ENCODE results near the gene PRKCZ. TPM values are rescaled to one million over a fixed set of nuclear protein-coding genes. Genes with fewer than 3 reads are reported as not detected.

The PRKCZ gene
- total and polyA plus RNA-seq, 9 of the 15 experiments (the other 6 are each of a cell fraction or from before 2014, with no cell fraction given) = 0.07 to 3.1 (median 1.3) TPM

DNA sequence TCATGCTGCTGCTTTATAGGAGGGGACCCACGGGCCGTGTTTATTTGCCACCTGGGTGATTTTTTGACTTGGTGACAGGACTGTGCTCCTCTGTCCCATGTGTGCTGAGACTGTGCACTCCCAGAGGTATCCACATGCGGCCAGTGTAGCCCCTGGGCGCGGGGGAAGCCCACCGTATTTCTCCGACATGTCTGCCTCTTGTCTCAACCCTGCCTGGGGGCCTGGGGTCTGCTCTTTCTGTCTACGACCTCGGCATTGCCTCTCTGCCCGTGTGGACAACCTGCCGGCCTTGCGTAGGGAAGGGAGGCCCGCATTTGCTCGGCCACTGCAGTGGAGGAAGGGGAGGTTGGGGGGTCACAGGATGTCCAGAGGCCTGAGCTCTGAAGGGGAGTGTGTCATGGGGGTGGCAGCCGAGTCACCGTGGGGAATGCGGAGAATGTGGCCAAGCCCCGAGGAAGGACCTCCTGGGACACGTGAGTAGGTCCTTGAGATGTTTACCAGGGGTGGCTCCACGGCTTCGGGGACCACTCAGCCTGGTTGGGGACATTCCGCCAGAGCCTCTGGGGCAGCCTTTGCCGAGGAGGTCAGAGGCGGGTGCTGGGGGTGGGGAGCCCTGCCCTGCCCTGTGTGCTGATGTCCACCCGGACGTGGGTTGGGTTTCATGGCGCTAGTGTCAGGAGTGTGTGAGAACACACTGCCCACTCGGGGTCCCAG lies 11.0 kb downstream of the PRKCZ start:
- ChIA-PET POLR2A (no interaction called here), CTCF (ENCODE audit: low intra/inter-chr PET ratio) (no interaction called here)
- Histone ChIP-seq H4K20me1 (replicated peaks; ENCODE audit: control insufficient read depth, insufficient read depth, low read length) (0 out of 2 replicates have a peak, but pooled peaks cover 5% of the 10 kb centered on the region), H3K79me2 (ENCODE audit: control insufficient read depth, insufficient read depth, low read length) (no peaks in the 10 kb centered on the region), H2AFZ (ENCODE audit: low read depth, low read length) (no peak overlapping the region), H3K27ac (ENCODE audit: extremely low read depth, low read depth, low read length) (no peak overlapping the region), H3K36me3 (ENCODE audit: control insufficient read depth, insufficient read depth, low read length) (no peaks in the 10 kb centered on the region), H3K27me3 (ENCODE audit: control insufficient read depth in 2 of 2, insufficient read depth in 2 of 2, low read length in 2 of 2) (peaks cover 47 to 58% of the 10 kb centered on the region in 2 experiments), H3K9me1 (ENCODE audit: control insufficient read depth, insufficient read depth, low read length) (peaks cover 2% of the 10 kb centered on the region), H3K9ac (ENCODE audit: insufficient read depth in 1 of 2, low read depth in 2 of 2, low read length in 2 of 2) (no peak overlapping the region), H3K9me3 (replicated peaks; ENCODE audit: control insufficient read depth, insufficient read depth, low read depth, low read length) (no peaks in the 10 kb centered on the region), H3K4me1 (replicated peaks in 1 of 2; ENCODE audit: control insufficient read depth in 2 of 2, insufficient read depth in 2 of 2, low read length in 2 of 2) (peaks cover 0 to 25% of the 10 kb centered on the region in 2 experiments; a peak in 2 of 5 replicates), H3K4me3 (no peak overlapping the region), H3K4me2 (ENCODE audit: insufficient read depth, low read length) (no peak overlapping the region)
- intact Hi-C loops (cut with micrococcal nuclease) (no loop called here), in situ Hi-C loops (cut with MboI) (no loop called here)
- ATAC-seq = peak; percentile 28; the same call in 1 of the 3 replicates
- no TSS peak for BruUV-seq (replicated peaks)
- no peak for DNase-seq (ENCODE audit: extremely low read depth in 1 of 4, low spot score in 3 of 4)
- peak; percentile 9 for TF ChIP-seq SP2 (IDR thresholded peaks at IDR 0.05; ENCODE audit: extremely low read depth, low read depth, low read length, poor library complexity, severe bottlenecking)
- TF ChIP-seq, protein P1, sequence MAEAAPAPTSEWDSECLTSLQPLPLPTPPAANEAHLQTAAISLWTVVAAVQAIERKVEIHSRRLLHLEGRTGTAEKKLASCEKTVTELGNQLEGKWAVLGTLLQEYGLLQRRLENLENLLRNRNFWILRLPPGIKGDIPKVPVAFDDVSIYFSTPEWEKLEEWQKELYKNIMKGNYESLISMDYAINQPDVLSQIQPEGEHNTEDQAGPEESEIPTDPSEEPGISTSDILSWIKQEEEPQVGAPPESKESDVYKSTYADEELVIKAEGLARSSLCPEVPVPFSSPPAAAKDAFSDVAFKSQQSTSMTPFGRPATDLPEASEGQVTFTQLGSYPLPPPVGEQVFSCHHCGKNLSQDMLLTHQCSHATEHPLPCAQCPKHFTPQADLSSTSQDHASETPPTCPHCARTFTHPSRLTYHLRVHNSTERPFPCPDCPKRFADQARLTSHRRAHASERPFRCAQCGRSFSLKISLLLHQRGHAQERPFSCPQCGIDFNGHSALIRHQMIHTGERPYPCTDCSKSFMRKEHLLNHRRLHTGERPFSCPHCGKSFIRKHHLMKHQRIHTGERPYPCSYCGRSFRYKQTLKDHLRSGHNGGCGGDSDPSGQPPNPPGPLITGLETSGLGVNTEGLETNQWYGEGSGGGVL (CRISPR knock-in tag; IDR thresholded peaks at IDR 0.05) = no peak
- 3% methylated on average over 28 of the region's 28 CpGs for WGBS (ENCODE audit: insufficient coverage, low coverage, missing lambda C conversion rate)
- FAIRE-seq = no peak
